Middle frontal gyrus (tissue), 1 donor: ENCODE data around the gene STIL.
"Not testable (repeated sequence)": the region's sequence is repeated elsewhere in the genome, so short reads cannot be mapped to it uniquely, and the experiment has no call there.

Experiments used
- DNase-seq: peaks from one replicate; pipeline ENCODE4 v3.0.0-alpha.2; 2015; ENCODE audit warnings: low spot score; ENCODE audit errors: extremely low spot score

Gene STIL

DNA sequence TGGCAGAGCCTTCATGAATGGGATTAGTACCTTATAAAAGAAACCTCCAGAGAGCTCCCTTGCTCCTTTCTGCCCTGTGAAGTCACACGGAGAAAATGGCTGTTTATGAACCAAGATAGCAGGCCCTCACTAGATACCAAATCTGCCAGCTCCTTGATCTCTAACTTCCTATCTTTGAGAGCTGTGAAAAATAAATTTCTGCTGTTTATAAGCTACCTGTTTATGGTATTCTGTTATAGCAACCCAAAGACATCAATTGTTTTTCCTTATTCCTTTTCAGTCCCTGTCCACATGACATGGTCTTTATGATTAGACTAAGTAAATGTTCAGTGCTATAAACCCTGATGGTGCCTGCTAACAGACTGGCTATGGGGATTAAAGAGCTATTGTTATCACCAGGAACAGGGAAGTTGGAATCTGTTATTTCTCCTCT is 9.7 kb upstream of the STIL start:
- no peak for DNase-seq

DNA sequence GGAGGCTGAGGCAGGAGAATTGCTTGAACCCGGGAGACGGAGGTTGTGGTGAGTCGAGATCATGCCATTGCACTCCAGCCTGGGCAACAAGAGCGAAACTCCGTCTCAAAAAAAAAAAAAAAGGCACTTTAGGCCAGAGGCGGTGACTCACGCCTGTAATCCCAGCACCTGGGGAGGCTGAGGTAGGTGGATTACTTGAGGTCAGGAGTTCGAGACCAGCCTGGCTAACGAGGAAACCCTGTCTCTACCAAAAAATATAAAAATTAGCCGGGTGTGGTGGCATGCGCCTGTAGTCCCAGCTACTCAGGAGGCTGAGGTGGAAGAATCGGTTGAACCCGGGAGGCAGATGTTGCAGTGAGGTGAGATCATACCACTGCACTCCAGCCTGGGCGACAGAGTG is 6.0 kb upstream of the STIL start:
- not testable (repeated sequence) for DNase-seq

- DNase-seq = no peak
Measured at GRCh38 chr1:47317841-47318240, 3.9 kb upstream of the STIL start.

- no peak for DNase-seq
Measured at GRCh38 chr1:47309427-47309826, 4.5 kb downstream of the STIL start.

DNA sequence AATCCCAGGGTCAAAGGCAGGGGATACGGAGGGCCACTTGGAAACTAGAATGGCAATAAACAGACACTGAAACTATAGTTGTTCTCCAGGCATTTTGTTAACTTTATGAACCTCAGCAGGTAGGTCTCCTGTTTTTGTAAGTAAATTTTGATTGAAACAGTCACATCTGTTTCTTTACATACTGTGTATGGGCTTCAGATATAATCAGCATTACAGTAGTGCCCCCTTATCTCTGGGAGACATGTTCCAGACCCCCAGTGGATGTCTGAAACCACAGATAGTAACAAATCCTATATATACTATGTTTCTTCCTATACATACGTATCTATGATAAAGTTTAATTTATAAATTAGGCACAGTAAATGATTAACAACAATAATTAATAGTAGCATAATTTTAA is 11.5 kb downstream of the STIL start:
- DNase-seq = no peak

- no peak for DNase-seq
Measured at GRCh38 chr1:47298025-47298699, 15.8 kb downstream of the STIL start.

DNA sequence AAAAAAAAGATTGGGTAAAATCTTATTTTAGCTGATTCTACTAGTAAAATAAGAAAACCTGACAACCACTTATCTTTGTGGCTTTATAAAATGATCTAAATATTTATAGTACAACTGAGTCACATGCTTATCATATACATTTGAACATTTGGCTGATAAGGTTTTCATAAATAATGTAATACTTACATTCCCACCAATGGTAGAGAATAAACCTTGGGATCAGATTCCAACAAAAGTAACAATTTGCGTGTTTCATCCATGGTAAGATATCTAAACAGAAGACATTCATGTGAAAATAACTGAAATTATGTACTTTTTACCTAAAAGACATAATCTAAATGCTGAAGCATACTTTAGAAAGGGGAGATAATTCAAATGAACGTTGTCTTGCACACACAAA is 18.4 kb downstream of the STIL start:
- no peak for DNase-seq

- DNase-seq = not testable (repeated sequence)
Measured at GRCh38 chr1:47294863-47295262, 19.1 kb downstream of the STIL start.

GRCh38 chr1:47288116-47288515 is 25.8 kb downstream of the STIL start:
- not testable (repeated sequence) for DNase-seq

DNA sequence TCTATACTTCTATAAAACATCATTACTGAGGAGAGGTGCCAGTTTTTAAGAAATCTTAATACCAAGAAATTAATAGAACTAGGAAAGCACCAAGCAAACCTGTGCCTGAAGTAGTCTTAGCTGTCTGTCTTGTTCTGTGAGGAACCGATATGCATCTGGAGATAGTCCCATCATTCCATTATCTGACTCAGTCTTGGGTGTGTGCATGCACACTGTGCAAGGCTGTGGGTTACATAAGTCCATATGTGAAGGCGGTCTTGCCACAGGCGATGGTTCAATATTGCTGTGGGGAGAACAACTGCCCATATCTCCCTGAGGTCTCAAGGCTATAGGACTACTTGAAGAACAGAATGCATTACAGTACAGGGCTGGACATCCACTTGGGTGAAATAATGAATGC is 33.8 kb downstream of the STIL start:
- DNase-seq = no peak

DNA sequence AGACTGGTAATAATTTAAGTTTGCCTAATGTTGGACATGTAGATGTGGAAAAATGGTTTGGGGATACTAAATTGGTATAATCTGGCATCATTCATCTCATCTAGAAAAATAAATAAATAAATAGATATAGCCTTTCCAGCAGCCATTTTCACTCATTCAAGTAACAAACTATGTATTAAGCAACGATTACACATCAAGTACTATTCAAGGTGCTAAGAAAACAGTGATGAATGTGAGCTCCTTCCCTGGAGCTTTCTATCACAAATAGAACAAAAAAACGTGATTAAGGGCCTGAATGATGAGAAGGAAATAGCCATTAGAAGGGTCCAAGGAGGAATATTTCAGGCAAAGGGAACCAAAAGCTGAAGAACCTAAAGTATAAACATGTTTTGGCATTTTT is 37.1 kb downstream of the STIL start:
- DNase-seq = no peak

DNA sequence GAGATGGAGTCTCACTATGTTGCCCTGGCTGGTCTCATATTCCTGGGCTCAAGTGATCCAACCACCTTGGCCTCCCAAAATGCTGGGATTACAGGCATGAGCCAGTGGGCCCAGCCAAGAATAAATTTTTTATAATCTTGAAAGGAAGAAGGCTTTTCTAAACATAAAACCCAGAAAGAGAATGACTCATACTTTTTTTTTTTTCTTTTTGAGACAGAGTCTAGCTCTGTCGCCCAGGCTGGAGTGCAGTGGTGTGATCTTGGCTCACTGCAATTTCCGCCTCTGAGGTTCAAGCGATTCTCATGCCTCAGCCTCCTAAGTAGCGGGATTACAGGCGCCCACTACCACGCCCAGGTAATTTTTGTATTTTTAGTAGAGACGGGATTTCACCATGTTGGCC is 38.1 kb downstream of the STIL start:
- not testable (repeated sequence) for DNase-seq

DNA sequence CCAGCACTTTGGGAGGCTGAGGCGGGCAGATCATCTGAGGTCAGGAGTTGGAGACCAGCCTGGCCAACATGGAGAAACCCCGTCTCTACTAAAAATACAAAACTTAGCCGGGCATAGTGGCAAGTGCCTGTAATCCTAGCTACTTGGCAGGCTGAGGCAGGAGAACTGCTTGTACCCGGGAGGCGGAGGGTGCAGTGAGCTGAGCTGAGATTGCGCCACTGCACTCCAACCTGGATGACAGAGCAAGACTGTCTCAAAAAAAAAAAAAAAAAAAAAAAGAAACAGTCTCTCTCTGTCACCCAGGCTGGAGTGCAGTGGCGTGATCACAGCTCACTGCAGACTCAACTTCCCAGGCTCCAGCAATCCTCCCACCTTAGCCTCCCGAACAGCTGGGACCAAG is 48.4 kb downstream of the STIL start:
- not testable (repeated sequence) for DNase-seq

DNA sequence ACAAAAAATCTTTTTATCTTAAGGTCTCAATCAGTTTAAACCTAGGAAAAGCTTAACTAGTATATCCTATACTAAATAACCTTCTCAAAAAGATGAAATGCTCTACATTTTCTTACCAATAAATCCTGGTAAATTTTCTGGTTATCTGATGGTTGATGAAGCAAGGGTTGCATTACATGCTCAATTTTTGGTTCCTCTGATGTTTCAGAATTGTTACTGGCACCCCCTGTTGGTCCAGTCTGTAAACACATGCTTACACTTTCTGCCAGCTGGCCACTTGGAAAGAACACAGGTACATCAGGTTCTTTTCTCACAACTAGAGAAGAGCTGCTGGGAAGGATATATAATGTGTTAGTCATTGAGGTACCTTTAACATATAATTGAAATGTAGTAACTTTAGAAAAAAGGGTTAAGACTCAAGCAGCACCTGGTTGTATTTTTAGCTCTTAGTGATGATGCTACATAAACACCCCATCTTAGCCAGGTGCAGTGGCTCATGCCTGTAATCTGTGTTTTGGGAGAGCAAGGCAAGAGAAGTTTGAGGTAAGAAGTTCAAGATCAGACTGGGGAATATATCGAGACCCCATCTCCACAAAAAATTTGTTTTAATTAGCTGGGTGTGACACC is 51.0 kb downstream of the STIL start:
- no peak for DNase-seq

GRCh38 chr1:47257224-47257623 is 56.7 kb downstream of the STIL start:
- DNase-seq = no peak

DNA sequence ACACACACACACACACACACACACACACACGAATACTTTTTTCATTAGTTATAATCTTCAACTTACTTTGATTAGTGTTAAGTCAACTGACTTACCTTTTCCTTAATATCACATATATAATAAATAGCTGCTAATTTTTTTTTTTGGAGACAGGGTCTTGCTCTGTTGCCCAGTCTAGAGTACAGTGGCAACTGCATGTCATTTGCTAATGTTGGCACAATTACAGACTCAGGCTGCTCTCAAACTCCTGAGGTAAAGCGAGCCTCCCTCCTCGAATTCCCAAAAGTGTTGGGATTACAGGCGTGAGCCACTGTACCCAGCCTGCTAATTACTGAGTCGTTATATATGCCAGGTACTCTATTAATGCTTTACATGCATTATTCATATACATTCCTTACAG is 61.2 kb downstream of the STIL start:
- no peak for DNase-seq

DNA sequence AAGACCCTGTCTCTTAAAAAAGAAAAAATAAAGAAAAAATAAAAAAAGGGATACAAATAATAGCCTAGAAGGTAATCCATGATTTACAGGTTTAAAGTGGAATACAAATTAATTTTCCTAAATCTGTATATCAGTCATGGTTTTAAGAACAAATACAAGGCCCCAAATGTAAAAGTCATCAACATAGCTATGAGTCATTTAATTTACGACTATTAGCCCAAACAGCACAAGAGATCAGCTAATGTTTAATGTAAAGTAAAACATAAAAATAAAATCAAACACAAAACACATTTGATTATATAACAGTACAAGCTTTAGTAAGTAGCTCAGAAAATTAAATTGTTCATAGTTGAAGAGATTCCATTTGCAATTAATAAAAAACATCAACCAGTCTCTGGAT is 61.6 kb downstream of the STIL start:
- DNase-seq = no peak

DNA sequence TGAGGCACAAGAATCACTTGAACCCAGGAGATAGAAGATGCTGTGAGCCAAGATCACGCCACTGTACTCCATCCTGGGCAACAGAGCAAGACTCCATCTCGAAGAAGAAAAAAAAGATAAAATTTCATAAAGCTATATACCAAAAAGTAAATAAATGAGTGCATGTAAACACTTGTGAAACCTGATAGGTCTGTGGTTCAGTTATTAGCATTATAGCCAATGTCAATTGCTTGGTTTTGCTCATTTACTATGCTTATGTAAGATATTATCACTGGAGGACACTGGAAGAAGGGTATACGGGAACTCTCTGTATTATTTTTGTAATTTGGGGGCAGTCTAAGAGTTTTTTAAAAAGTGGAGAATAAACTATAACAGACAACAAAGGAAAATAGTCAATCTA is 64.2 kb downstream of the STIL start:
- DNase-seq = no peak

GRCh38 chr1:47244339-47244862 is 69.5 kb downstream of the STIL start:
- DNase-seq = no peak

DNA sequence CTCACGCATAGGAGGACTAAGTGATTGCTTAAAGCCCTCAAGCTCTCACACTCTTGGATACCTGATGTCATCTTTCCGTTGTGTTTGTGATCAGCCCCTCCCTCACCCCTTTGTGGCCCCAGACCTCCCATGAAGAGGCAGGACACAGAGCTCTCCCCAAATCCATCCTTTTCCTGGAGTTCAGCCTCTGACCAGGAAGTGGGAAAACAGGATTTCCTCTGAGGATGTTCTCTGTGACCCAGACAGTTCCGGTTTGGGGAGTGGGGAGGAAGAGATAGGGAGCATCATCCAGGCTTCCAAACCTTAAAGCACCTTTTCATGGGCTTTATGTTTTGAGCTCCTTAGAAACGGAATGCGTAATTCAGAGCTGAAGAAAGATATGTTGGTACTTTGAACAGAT is 70.0 kb downstream of the STIL start:
- DNase-seq = no peak

- DNase-seq = no peak
Measured at GRCh38 chr1:47241114-47242113, 72.5 kb downstream of the STIL start.
